Iris pigment epithelial cell (primary cell): ENCODE measurements around the gene C2orf92.
A peak's percentile ranks its signal among the peaks of the same experiment; 100 is the strongest.

ENCODE experiments used
- DNase-seq: peaks from one replicate; pipeline ENCODE4 v3.0.0-alpha.2; 2011; ENCODE audit warnings: low read depth

The C2orf92 gene

DNA sequence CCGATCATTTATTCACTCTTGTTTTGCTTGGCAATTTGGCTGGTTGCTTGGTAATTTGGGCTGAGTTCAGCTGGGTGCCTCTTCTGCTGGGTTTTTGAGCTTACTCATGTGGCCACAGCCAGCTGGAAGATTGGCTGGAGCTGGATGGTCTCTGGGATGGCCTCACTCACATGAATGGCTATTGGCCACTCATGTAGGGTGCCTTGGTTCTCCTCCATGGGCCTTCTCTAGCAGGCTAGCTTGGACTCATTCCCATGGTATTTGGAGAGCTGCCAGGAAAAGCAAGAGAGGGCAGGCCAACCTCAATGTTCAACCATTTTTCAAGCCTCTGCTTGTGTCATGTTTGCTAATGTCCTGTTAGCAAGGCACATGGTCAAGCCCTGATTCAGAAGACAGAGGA is 60.7 kb downstream of the C2orf92 start:
- DNase-seq, result peak; percentile 61

- DNase-seq, result no peak
Observed at GRCh38 chr2:97731274-97732020, 61.9 kb downstream of the C2orf92 start.

DNA sequence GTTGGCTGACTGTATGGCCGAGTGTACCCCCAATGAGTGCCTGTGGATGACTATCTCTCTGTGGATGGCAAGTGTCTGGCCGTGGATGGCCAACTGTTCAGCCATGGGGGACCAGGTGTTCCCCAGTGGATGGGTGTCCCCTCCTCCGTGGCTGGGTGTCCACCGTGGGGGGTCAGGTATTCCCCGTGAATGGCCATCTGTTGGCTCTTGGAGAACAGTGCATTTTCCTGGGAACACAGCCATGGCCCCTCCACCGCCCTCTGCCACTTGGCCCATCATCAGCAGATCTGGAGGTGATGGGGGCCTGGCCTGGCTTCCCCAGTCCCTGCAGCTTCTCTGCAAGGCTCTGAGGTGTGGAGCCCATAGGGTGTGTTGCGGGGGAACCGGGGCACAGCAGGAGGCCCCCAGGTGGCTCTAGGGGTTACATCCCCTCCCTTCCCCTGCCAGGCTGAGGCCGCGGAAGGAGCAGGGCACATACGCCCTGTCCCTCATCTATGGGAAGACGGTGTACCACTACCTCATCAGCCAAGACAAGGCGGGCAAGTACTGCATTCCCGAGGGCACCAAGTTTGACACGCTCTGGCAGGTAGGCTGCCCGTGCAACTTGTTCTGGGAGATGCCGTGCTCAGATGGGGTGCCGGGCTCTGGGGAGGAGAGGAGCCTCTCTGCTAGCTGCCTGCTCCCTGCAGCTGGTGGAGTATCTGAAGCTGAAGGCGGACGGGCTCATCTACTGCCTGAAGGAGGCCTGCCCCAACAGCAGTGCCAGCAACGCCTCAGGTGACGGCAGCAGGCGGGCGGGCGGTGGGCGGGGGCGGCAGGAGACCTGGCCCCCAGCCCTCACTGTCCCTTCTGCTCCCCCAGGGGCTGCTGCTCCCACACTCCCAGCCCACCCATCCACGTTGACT is 63.2 kb downstream of the C2orf92 start:
- DNase-seq, result no peak

GRCh38 chr2:97733341-97734035 is 64.0 kb downstream of the C2orf92 start:
- DNase-seq, result no peak

DNA sequence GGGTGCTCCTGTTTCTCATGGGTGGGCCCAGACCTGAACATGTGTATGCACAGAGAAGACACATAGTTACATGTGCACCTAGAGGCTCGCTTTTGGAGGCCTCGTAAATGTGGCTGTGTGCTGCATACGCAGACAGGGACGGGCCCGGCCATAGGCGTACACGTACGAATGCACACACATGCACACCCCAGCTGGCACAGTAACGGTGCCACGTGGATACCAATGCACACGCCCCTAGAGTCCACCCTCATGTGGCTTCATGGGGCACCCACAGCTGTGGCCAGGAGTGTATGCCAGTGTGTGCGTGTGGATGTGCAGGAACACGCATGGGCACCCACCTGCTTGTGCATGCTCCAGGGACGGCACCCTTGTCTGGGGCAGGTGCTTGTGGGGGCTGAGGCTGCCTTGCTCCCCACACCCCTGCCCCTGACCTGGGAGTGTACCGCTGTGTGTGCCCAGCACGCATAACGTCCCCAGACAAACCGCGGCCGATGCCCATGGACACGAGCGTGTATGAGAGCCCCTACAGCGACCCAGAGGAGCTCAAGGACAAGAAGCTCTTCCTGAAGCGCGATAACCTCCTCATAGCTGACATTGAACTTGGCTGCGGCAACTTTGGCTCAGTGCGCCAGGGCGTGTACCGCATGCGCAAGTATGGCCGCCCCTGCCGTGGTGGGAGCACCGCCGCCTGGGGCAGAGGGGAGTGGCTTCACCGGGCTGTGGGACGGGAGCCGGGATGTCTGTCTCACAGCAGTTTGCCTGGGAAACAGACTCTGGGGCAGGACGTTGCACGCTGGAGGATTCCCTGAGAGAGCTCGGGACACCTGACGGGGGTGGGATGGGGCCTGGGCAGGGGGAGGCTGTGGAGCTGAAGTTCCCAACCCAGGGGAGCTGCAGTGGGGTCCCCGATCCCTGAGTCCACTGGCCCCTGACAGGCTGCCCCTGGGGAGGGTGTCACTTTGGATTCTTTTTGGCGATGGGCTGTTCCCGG is 64.8 kb downstream of the C2orf92 start:
- no peak for DNase-seq

DNA sequence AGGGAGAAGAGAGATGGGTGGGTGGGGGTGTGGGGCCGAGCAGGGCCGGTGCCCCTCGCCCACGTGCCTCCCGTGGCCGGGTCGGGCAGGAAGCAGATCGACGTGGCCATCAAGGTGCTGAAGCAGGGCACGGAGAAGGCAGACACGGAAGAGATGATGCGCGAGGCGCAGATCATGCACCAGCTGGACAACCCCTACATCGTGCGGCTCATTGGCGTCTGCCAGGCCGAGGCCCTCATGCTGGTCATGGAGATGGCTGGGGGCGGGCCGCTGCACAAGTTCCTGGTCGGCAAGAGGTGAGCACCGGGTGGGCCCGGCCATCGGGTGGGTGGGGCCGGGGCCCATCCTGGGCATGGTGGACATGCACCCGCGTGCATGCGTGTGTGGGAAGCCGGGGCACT is 65.6 kb downstream of the C2orf92 start:
- DNase-seq, result no peak

GRCh38 chr2:97736185-97736584 is 66.7 kb downstream of the C2orf92 start:
- no peak for DNase-seq

- DNase-seq, result no peak
Observed at GRCh38 chr2:97736608-97737330, 67.3 kb downstream of the C2orf92 start.

DNA sequence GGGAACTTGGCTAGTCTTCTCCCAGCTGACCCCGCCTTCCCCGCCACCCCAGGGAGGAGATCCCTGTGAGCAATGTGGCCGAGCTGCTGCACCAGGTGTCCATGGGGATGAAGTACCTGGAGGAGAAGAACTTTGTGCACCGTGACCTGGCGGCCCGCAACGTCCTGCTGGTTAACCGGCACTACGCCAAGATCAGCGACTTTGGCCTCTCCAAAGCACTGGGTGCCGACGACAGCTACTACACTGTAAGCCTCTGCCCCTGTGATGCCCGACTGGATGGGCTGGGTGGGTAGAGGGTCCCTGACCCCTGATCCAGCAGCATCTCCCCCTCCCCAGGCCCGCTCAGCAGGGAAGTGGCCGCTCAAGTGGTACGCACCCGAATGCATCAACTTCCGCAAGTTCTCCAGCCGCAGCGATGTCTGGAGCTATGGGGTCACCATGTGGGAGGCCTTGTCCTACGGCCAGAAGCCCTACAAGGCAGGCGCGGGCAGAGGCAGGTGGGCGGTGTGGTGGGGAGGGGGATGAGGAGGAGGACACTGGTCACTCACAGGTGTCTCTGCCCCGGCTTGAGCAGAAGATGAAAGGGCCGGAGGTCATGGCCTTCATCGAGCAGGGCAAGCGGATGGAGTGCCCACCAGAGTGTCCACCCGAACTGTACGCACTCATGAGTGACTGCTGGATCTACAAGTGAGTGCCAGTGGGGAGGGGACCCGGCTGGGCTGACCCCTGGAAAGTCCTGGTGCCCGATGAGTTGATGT is 68.1 kb downstream of the C2orf92 start:
- DNase-seq, result no peak

DNA sequence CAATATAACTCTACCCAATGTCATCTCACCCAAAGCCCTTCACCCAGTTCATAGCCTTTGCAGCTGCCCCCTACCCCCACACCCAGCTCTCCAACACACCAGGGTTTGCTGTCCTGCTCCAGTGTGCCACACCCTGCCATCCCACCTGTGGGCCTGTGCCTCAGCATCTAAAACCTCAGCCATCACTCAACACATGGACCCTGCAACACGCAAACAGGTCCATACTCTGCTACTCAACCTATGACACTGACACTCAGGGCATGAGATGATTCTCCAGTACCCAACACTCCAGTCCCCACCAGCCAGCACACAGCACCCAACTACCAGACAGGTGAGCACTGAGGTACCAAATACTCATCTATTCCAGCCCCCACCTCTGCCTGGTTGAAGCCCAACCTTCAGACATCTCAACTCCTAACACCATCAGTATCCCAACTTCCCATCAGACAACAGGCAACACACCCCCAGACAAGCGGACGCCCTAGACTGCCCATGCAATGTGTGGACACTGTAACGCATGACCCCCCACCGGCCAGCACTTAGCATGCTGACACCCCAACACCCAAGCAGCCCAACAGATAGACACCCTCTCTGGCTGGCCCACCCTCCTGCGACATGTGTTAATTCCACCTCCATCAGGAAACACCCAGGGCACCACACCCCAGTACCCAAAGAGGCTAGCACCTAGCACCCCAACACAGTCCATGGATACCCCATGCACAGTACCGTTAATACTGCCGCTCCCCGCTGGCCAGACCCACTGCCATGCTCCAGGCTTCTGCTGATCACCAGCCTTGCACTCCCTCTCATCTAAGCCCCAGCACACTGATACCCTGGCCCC is 68.9 kb downstream of the C2orf92 start:
- DNase-seq, result no peak

DNA sequence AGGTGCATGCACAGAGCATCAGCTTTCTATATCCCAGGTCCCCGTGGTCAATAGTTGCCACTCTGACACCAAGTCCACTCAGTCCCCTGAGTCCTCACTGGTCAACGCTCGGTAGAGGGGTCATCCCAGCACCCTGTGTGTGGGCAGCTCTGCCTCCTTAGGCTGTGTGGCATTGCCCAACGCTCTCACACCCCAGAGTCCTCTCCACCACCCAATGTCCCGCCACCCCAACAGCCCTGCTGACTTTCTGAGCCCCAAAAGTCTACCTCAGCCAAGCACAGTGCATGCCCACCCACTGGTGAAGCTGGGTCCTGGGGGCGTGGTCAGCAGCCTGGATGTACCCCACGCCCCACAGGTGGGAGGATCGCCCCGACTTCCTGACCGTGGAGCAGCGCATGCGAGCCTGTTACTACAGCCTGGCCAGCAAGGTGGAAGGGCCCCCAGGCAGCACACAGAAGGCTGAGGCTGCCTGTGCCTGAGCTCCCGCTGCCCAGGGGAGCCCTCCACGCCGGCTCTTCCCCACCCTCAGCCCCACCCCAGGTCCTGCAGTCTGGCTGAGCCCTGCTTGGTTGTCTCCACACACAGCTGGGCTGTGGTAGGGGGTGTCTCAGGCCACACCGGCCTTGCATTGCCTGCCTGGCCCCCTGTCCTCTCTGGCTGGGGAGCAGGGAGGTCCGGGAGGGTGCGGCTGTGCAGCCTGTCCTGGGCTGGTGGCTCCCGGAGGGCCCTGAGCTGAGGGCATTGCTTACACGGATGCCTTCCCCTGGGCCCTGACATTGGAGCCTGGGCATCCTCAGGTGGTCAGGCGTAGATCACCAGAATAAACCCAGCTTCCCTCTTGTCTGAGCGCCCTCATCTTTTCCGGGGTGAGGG is 69.7 kb downstream of the C2orf92 start:
- DNase-seq, result no peak

DNA sequence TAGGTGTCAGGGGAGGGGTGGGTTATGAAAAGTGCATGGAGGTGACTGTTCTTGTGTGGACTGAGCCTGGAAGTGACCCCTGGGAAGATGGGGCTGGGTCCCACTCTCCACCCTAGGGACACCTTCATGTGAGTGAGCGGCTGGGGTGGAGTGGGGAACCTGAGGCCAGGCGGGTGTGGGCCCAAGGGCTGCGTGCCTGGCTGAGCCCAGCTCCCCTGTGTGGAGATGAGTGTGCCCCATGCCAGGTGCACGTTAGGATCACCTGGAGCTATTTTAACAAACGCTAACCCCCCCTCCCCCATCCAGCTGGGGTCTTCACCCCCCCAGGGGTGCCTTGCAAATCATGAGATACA is 70.4 kb downstream of the C2orf92 start:
- DNase-seq, result no peak

DNA sequence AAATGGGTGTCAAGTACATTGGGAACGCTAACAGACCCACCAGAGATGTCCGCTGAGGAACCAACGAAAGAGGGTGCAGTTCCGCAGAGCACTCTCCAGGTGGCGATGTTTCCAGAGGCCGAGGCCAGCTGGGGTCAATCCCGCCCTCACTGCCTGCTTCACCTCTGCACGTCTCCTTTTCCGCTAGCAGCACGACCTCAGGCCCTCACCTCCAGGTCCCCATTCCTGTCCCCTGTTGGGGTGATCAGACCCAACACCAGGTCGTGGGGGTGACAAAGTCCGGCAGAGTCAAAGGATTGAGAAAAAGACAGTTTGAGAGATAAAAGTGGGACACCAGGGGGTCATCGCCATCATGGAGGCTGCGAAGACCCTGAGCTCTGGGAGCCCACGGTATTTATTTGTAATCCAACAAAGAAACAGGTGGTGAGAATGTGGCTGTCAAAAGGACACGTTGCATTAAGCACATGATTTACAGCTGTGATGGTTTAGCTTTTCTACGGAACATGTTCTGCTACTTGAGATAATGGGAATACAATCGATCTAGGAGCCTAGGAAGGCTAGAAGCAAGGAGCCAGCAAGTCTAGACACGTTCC is 71.2 kb downstream of the C2orf92 start:
- DNase-seq, result no peak

GRCh38 chr2:97741251-97741650 is 71.7 kb downstream of the C2orf92 start:
- no peak for DNase-seq

DNA sequence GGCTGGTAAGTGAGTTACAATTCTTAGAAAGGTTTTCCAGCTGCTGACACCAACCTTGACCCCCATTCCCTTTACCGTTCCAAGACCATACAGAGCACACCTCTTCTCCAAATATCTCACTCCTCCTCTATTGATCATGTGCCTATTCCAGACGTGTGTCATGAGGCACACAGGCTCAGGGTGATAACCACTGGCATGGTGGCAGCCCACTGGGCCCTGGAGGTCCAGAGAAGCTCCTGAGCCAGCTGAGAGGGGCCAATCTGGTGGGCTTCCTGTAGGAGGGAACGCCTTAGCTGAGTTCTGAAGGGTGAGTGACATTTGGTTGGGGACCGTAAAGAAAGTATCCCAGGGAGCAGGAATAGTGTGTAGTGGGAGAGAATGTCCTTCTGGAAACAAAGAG is 72.2 kb downstream of the C2orf92 start:
- DNase-seq, result no peak

GRCh38 chr2:97742381-97742847 is 72.9 kb downstream of the C2orf92 start:
- peak; percentile 25 for DNase-seq

DNA sequence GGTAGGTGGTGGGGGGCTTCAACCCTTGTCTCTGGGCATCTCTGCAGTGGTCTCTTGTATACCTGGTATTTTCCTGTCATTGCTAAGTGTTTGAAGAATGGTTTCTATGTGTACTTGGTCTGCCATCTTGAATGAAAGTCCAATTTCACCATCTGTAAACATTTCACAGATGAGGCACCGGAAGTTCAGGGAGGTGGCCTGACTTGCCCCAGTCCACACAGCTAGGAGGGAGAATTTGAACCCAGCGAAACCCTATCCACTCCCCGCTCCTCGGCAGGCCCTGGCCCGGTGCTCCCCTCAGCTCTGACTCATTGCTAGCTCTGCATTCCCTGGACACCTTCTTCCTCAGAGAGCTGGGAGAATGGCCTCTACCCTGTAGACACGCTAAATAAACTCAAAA is 74.4 kb downstream of the C2orf92 start:
- peak; percentile 12 for DNase-seq
